GM12872 (cell line): ENCODE results near the gene PROCA1.

Experiments used
- CTCF ChIP-seq: IDR thresholded peaks from 3 replicates; pipeline ENCODE4 v1.5.1; 2011; ENCODE audit warnings: low read depth, mild to moderate bottlenecking, low read length, moderate library complexity; ENCODE audit not compliant: insufficient read depth

Gene PROCA1

DNA sequence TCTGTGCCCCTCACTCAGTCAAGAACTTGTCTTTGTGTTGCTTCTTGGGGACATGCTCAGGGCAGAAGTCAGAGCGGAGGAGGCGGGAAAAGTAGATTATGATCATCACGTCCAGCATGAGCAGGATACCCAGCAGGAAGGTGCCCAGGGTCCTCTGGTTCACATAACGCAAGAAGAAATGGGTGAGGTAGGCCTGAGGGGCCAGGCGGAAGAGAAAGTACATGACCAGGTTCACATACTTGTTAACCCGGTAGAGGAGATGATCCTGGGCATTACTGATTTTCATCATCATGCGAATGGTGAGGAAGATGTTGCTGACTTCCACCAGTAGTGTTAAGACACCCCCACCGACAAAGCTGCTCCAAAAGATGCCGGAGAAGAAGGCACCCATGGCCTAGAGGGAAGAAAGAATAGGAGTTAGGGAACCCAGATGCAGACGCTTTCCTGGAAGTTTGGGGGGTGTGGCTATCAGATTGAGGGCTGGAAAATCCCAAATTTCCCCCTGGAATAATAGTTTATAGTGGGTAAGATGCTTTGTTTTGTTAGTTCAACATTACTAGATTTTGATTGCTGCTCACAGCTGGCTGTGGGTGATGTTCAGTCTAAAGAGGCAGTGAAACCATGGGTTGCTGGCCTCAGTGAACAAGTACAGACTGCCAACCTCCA lies 12.9 kb upstream of the PROCA1 start:
- no peak for TF ChIP-seq CTCF

GRCh38 chr17:28723159-28723835 lies 11.6 kb upstream of the PROCA1 start:
- TF ChIP-seq CTCF: no peak

- TF ChIP-seq CTCF: no peak
These were observed 10.9 kb upstream of the PROCA1 start for GRCh38 chr17:28722417-28723158.

DNA sequence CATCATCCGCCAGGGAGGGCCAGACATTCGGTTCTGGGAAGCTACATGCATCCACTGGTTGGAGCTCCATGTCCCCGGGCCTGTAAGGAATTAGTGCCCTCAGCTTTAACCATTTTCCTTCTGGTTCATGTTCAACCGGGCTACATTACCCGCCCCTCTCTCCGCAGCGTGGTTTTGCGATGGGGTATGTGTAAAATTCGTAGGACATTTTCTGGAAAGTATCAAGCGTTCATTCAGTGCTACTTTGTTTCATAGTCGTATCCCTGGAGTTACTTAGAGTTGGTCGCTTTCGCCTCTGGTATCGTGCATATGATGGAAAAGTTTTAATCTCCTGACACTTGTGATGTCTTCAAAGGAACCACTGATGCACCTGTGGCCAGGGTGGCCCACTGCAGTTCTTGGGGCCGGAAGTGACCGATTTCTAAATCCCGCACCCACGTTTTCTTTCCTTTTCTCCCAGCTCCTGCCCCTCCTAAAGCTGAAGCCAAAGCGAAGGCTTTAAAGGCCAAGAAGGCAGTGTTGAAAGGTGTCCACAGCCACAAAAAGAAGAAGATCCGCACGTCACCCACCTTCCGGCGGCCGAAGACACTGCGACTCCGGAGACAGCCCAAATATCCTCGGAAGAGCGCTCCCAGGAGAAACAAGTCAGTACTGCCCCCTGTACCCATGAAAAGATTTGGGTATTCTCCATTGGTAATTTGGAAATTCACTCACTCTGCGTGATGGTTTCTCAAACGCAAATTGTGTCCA lies 8.7 kb upstream of the PROCA1 start:
- TF ChIP-seq CTCF: no peak; the same call in 2 of the 3 replicates

DNA sequence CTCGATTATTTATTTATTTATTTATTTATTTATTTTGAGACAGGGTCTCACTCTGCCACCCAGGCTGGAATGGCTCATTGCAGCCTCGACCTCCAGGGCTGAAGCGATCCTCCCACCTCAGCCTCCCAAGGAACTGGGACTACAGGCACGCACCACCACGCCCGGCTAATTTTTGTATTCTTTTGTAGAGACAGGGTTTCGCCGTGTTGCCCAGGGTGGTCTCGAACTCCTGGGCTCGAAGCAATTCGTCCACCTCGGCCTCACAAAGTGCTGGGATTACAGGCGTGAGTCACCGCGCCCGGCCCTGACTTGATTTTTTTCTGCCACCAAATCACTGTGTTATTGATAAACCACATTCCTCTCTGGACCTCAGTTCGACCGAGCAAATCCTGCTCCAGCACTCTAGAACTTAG lies 7.3 kb upstream of the PROCA1 start:
- no peak for TF ChIP-seq CTCF

DNA sequence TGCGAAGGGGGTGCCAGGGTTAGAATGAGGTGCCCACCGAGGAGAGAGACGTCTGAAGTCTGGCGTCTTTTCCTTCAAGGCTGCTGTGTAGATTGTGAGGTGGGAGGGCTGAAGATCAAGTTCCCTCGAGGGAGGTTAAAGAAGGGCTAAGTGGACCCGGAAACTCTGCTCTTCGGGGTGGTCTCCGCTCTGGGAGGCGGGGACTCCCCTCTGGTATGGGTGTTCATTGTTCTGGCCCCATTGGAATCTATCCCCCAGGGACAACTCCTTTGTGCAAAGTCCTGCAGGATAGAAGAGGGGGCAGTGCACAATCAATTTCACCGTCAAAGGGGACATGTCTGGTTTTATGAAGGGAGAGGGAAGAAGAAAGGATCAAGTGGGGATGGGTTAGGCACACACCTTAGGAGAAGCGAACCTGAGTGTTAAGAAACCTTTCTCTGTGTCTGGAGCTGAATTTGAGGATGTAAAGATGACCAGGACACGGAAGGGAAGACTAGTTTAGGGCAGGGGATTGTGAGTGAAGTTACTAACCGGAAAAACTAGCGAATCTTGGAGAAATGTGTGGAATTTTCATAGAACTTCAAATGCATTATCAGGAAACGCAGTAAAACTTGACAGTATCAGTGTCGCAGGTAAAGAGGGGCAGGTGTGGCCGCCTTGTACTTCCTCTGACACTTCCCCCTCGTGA lies 6.8 kb upstream of the PROCA1 start:
- no peak for TF ChIP-seq CTCF
